GOT3 (cell line): ENCODE measurements around the gene QPCT.

Experiments used
- DNase-seq: peaks from one replicate; lab custom pipeline; 2025; ENCODE audit warnings: mixed read lengths; lab: John Stamatoyannopoulos, UW

Gene QPCT

DNA sequence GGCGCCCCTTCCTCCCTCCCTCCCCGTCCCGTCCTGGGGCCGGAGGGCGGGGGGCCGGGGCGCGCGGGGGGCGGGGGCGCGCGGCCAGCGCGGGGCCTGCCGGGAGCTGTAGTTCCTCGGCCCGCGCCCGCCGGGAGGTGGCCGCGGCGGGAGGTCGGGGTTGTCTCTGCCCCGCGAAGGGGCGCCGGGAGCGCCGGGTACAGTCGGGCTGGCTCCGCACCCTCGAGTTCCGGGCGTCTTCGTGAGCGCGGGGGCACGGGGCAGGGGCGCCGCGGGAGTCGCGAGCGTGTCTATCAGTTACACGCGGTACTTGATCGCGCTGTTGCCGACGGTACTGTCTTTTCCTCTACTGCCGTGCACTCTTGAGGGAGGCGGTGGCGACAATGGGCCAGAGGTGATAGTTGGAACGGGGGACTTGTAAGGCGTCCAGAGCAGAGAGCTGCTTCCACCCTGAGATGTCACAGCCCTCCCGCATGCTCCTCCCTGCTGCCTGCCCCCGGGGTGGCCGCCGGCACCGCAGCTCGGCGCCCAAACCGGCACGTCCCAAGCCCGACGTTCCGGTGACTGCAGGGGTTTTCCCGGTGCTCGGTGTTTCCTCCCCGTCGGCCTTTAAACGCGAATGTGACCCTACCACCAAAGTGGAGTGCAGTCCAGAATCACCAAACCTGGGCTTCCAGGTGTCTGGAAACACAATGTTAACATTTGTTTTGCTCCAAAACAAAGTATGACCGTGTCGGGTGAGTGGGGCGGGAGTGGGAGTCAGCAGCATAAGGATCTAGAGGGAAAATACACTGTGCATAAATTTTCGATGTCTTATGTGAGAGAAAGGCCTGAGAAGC is 19.4 kb upstream of the QPCT start, which contains the start of gene PRKD3:
PRKD3 (minus strand) TSS at position 48 of the 839 bp plus-strand sequence. CDS start 8,309 bp downstream, outside the sequence.
- no peak for DNase-seq

GRCh38 chr2:37325625-37326071 is 18.8 kb upstream of the QPCT start:
- no peak for DNase-seq

DNA sequence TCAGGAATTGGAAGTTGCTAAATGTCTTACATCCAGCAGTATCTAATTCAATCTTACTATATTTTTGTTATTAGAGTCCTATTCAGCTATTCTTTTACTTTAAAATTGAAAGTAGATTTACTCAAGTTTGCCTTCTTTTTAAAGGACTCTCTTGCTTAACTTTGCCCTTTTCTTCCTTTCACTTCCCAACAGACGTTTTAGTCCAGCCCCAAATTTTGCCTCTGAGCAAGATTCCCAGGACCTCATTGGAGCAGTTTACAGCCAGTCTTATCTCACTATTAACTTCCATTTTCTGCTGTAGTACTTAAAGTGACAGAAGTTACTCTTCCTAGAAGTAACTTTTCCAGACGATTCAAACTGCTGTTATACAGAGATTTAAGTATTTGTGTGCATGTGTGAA is 18.1 kb upstream of the QPCT start:
- no peak for DNase-seq

- DNase-seq = no peak
Observed at GRCh38 chr2:37326866-37327634, 17.4 kb upstream of the QPCT start.

DNA sequence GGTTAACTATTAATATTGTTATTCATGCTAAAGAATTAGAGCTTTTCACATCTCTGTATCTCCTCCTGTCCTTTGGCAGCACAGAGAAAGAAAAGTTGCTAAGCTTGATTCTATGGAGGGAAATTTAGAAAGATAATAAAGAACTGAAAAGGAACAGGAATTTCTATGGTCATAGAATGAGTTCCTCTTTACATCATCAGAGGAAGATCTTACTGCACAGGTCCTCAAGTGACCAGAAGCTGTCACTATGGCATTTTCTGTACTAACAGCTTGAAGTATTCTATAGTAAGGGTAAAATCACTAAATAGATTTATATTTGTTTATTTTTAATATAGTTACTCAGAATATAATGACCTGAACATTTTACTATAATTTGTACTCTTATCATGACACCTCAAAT is 13.7 kb upstream of the QPCT start:
- no peak for DNase-seq

- no peak for DNase-seq
Observed at GRCh38 chr2:37332560-37332959, 11.9 kb upstream of the QPCT start.

GRCh38 chr2:37333256-37333655 is 11.2 kb upstream of the QPCT start:
- DNase-seq = no peak

DNA sequence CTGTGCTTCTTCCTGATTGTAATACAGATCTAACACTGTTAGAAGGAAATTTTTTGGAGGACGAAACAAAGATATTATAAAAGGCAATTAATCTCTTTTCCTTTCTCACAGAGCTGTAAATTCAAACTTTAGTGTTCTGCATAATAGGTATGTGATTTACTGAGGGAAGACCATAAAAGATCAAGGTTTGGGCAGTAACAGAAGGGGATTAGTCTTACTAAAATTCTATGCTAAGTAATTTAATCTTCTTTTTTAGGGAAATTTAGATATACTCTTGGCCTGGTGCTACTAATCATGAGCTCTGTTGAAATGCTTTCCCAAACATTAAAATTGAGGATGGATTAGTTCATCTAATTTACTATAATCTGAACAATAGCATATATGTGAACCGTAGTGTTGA is 8.8 kb upstream of the QPCT start:
- DNase-seq = no peak

DNA sequence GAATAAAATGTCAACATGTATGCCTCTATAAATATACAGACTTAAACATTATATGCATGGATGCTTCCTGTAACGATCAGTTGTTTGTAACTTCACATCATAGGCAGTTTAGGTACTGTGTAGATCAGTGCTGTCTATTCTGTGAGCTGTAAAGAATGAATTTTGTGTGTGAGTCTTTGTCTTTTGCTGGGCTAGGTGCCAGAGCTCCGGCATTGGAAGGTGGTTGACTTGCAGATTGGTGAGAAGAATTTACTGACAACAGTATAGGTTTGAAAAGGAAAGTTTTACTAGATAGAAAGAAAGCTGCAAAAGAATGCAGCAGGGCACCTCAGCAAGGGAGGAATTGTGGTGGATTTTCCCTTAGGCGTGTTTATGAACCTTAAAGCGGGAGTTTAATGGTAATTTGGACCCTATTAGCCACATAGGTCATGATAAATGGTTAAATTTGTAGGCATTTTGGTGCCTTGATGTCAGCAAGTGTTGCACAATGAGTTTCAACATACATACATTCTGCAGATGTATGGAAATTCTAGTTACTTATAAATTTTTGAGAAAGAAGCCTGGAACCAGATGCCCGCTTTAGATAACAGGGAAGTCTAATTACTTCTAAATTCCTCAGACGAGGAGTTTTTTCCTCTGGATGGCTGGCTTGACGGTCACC is 6.7 kb upstream of the QPCT start:
- no peak for DNase-seq

GRCh38 chr2:37338933-37339332 is 5.5 kb upstream of the QPCT start:
- no peak for DNase-seq

GRCh38 chr2:37340637-37341036 is 3.8 kb upstream of the QPCT start:
- DNase-seq = no peak

GRCh38 chr2:37342591-37343220 is 1.7 kb upstream of the QPCT start:
- no peak for DNase-seq

DNA sequence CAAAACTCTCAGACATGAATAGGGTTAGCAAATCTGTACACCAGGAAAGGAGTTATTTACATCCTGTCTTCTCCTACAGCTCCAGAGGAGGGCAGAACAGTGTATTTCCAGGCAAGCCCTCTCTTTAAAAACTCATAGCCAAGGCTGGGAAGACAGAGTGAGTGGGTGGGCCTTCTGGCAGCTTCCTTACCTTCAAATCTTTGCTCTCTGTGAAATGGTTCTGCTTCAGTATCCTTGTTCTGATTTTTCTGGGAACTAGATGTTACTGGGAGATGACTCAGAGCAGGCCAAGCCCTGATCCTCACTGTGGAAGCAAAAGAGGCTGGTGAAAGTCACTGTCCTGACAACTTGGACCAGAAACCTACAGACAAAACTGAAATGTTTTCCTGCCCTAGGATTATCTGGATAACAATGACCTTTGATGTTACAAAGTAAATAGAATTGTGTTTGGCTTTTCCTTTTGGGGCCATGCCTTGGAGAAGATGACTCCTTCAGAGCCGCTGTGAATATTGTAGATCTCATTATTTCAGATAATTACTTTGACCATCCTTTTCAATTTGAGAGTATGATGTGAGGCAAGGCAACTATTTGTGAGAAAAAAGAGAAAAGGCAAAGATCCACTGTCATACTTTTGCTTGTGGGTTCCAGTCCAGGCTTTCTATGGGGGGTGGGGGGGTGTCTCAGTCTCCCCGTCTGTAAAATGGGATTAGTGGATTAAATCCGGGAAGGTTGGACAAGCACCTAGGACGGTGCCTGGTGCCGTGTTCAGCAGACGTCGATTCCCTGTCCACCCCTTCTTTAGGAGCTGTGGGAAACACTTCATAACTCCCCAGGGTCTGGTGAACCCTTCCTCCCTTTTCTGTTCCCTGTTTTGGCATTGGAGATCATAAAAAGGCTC is 644 bp upstream of the QPCT start:
- DNase-seq = no peak

- no peak for DNase-seq
Observed at GRCh38 chr2:37348155-37348554, 3.7 kb downstream of the QPCT start.

DNA sequence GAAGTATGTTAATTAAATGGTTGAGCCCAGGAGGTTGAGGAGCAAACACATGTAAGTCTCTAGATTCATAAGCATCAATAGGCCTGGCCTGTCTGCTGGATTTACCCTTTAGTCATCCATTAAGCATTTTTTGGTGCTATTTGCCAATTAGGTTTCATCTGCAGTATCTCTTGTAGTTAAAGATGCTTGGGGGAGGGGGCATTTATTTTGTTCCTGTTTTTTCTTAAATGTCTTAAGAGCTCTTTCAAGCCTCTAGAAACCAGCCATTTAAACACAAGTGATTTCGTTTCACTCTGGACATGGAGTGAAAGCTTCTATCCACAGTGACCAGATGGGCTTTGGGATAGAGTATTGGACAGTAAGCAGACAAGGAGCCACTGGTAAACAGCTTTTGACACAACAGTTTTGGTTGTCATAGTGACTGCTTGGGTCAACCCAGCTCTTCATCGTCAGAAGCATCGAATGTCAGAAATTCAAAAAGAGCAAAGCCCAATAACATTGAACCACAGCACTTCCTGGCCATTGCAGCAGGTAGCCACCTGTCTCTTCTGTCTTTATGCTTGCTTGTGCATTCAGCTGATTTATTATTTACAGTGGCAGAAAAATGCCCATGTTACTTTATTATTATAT is 4.9 kb downstream of the QPCT start:
- no peak for DNase-seq

- DNase-seq = no peak
Observed at GRCh38 chr2:37350034-37350433, 5.6 kb downstream of the QPCT start.

DNA sequence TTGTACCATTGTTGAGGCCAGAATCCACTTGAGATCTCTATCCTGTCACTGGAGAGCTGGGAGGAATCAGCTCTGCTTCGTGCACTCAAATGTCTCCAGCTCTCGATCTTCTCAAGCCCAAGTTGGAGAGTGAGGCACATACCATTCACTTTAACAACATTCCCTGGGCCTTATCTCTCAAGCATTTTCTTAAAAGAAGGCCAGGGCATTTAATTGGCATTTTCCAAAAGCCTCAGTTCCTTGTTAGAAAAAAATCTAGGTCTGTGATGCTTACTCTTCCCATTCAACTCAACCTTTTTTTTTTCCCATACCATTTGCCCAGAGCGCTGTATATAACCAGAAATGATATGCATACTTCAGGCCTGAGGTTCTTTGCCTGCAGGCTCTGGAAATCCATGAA is 10.1 kb downstream of the QPCT start:
- DNase-seq = no peak

DNA sequence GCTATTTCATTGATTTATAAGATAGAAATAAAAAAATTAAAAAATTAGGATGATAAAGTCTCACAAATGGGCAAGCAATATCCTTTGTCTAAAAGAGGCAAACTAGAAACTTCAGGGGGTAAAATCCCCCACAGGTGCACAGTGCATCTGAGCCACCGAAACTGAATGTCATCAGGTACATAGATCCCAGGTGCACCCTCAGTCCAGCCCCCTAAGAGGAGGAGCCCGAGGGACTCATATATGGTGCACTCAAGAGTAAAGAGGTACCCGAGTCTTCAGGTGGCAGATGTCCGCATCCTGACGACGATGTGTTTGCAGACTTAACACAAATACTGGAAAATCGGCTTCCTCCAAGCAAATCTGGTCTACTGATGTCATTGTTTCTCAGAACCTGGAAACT is 11.3 kb downstream of the QPCT start:
- no peak for DNase-seq

DNA sequence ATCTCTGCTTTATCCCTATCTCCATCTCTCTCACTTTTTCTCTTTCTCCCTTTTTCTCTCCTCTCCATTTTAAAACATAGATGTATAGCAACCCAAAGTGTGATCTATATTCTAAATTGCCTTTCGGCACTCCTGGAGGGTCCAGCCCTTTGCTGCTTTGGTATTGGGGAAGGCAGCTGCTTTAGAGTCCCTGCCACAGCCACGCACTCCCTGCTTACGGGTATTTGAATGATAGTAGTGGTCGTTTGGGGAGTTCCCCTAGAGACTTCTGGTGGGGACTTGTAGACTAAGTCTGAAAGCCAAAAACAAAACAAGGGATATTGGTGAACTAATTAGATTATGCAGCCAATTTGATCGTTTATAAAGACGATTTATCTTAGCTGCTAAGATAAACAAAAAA is 11.9 kb downstream of the QPCT start:
- no peak for DNase-seq

DNA sequence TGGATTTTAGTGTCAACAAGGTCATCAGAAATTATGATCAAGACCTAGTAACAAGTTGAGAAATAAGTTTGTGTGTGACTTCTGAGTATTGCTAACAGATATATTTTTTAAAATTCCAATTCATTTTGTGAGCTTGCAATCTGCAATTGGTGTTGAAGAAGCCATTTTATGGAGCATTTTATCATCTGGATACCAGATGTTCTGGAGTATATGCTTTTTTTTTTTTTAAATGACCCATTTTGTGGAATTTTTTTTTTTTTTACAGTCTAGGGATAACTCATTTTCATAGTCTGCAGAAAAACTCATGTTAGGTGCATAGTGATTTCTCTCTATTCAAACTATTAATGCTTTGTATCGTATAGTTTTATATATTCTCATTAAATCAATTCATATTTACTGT is 12.6 kb downstream of the QPCT start:
- no peak for DNase-seq

- no peak for DNase-seq
Observed at GRCh38 chr2:37357530-37357929, 13.1 kb downstream of the QPCT start.
